K562 (cell line): ENCODE data around the gene PAQR4. TPM values are rescaled to one million over a fixed set of nuclear protein-coding genes. Genes with fewer than 3 reads are reported as not detected.

ENCODE experiments used
- BRF1 ChIP-seq: IDR thresholded peaks from 3 replicates; pipeline ENCODE4 v1.6.1; 2011; ENCODE audit warnings: borderline replicate concordance, mild to moderate bottlenecking; ENCODE audit not compliant: insufficient read length; ENCODE audit errors: extremely low read depth
- CC2D1A ChIP-seq: fragments of 450-650 bp; IDR thresholded peaks from 2 replicates; pipeline ENCODE4 v1.6.1; 2017; ENCODE audit warnings: mild to moderate bottlenecking
- HDAC1 ChIP-seq, 2 experiments: fragments of 450-650 bp; IDR thresholded peaks; 2 replicates each; pipeline ENCODE4 v1.6.1; 2016 to 2017; ENCODE audit warnings: inconsistent platforms in 1 of 2, mild to moderate bottlenecking in 1 of 2, moderate library complexity in 1 of 2
- ILF3 ChIP-seq: fragments of 450-650 bp; IDR thresholded peaks from 2 replicates; pipeline ENCODE4 v1.6.1; 2018; ENCODE audit warnings: antibody characterized with exemption, mild to moderate bottlenecking, moderate library complexity, borderline replicate concordance
- MCM5 ChIP-seq: fragments of 450-650 bp; IDR thresholded peaks from 2 replicates; pipeline ENCODE4 v1.6.1; 2016; ENCODE audit warnings: low read depth
- OTX1 ChIP-seq: fragments of 450-650 bp; formaldehyde crosslinking; IDR thresholded peaks from 2 replicates; pipeline ENCODE4 v1.4.0; 2022; ENCODE audit warnings: mild to moderate bottlenecking
- POLR2A ChIP-seq: fragments of 450-650 bp; conservative IDR thresholded peaks from 2 replicates; pipeline ENCODE4 v1.6.1; 2016
- POLR2G ChIP-seq: fragments of 200-400 bp; formaldehyde crosslinking; IDR thresholded peaks from 2 replicates; pipeline ENCODE4 v1.6.1; 2017; ENCODE audit warnings: low read depth, mild to moderate bottlenecking, antibody characterized with exemption, low read length, moderate library complexity
- POLR3A ChIP-seq: IDR thresholded peaks from 2 replicates; pipeline ENCODE4 v1.6.1; 2011; ENCODE audit warnings: borderline replicate concordance, mild to moderate bottlenecking, moderate library complexity; ENCODE audit not compliant: insufficient read length, insufficient read depth; ENCODE audit errors: extremely low read depth
- PPARD ChIP-seq: fragments of 250-450 bp; sonication (Bioruptor Pico); IDR thresholded peaks from 2 replicates; pipeline ENCODE4 v1.8.0; 2022; ENCODE audit warnings: inconsistent platforms, mild to moderate bottlenecking, moderate library complexity
- SIN3A ChIP-seq, 2 experiments: fragments of 150-350 bp in 1 of 2; IDR thresholded peaks; 2 replicates each; pipeline ENCODE4 v1.6.1; 2011 to 2016; ENCODE audit warnings: borderline replicate concordance in 2 of 2, low read depth in 2 of 2, low read length in 2 of 2, mild to moderate bottlenecking in 2 of 2, moderate library complexity in 2 of 2; ENCODE audit not compliant: control insufficient read depth in 1 of 2
- SMARCB1 ChIP-seq: IDR thresholded peaks from 2 replicates; pipeline ENCODE4 v1.6.1; 2011; ENCODE audit warnings: improper control_type of control experiment, low read depth; ENCODE audit not compliant: insufficient read length
- SRF ChIP-seq, 2 experiments: fragments of 250-450, 450-650 bp in 1 of 2; sonication (Bioruptor Pico) in 1 of 2; sonication (generic) in 1 of 2; formaldehyde crosslinking; IDR thresholded peaks; 2 replicates each; pipeline versions ENCODE4 v1.5.0 to v1.5.1; 2020 to 2022; ENCODE audit warnings: mild to moderate bottlenecking in 1 of 2, missing genetic modification reagents in 1 of 2
- SRSF3 ChIP-seq: fragments of 200-400 bp; formaldehyde crosslinking; IDR thresholded peaks from 2 replicates; pipeline ENCODE4 v1.6.1; 2016; ENCODE audit warnings: mild to moderate bottlenecking, low read length, moderate library complexity; ENCODE audit not compliant: insufficient read depth
- TBP ChIP-seq: optimal IDR thresholded peaks from 2 replicates; pipeline ENCODE3; 2011; ENCODE audit warnings: low read depth, low read length, improper control_type of control experiment
- TCF7L2 ChIP-seq: fragments of 150-350 bp; IDR thresholded peaks from 2 replicates; pipeline ENCODE4 v1.6.1; 2016; ENCODE audit warnings: low read depth, mild to moderate bottlenecking, low read length, moderate library complexity
- ZNF175 ChIP-seq: fragments of 200-800 bp; sonication (Bioruptor generic); IDR thresholded peaks from 2 replicates; pipeline ENCODE4 v1.6.1; 2016; ENCODE audit warnings: low read depth, mild to moderate bottlenecking, missing genetic modification characterization, missing compliant biosample characterization
- ZNF778 ChIP-seq: fragments of 450-650 bp; formaldehyde crosslinking; IDR thresholded peaks from 2 replicates; pipeline ENCODE4 v1.4.0; 2020; ENCODE audit warnings: mild to moderate bottlenecking, moderate library complexity
- polyA plus RNA-seq, 8 experiments: library from polyadenylated mRNA; depleted of rRNA in 4 of 8; stranded (reverse) in 5 of 8; unstranded in 3 of 8; fragments of >200 nt; fragmentation: Nextera tagmentation in 2 of 8; fragmentation: Illumina TruSeq in 1 of 8; extraction: Ambion mirVana in 2 of 8; extraction: Trizol in 1 of 8; gene quantifications; 2 replicates each; pipeline versions ENCODE4 v1.2.1 to v1.2.3, GENCODE V29; 2011 to 2014; ENCODE audit warnings: inconsistent platforms in 1 of 8, missing spikeins in 1 of 8
- total RNA-seq, 7 experiments: library from RNA; depleted of rRNA in 6 of 7; stranded (reverse); fragments of >200 nt in 6 of 7; fragmentation: Illumina TruSeq in 2 of 7; extraction: Trizol in 2 of 7; gene quantifications; 2 replicates each; pipeline versions ENCODE4 v1.2.1 to v1.2.3, GENCODE V29; 2011 to 2021; ENCODE audit warnings: low replicate concordance in 1 of 7
- TF ChIP-seq, protein P1 (sequence below): sonication (generic); formaldehyde crosslinking; IDR thresholded peaks from 2 replicates; pipeline ENCODE4 v1.8.0; 2022; ENCODE audit warnings: mild to moderate bottlenecking, missing genetic modification reagents
- TF ChIP-seq, protein P2 (sequence below): sonication (generic); formaldehyde crosslinking; IDR thresholded peaks from 2 replicates; pipeline ENCODE4 v1.8.1; 2023; ENCODE audit warnings: mild to moderate bottlenecking, missing genetic modification reagents, moderate library complexity
- TF ChIP-seq, protein P3 (sequence below), 2 experiments: fragments of 450-650 bp in 1 of 2; IDR thresholded peaks; 2 replicates each; pipeline ENCODE4 v1.6.1; 2011 to 2017; ENCODE audit warnings: low read depth in 2 of 2, antibody characterized with exemption in 1 of 2, borderline replicate concordance in 1 of 2, low read length in 1 of 2, mild to moderate bottlenecking in 1 of 2, mixed read lengths in 1 of 2; ENCODE audit not compliant: control insufficient read depth in 1 of 2

Gene PAQR4
- total and polyA plus RNA-seq, 9 of the 15 experiments (the other 6 are each of a cell fraction or from before 2014, with no cell fraction given), result 0.62 to 40.4 (median 19.5) TPM

DNA sequence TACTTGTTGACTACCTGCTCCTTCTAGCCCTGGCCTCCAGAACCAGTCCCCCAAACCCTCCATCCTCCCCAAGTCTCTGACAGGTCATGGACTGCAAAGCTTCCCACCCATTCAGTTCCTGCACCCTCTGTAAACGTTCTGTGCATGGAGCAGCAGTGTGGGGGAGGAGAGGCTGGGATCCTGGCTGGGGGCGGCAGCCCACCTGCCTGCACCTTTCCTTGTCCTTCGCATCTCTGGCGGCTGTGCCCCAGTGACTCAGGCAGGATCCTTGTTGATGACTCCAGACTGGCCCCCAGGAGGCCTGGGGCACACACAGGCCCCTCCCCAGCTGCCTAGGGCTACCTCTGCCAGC, 12.7 kb downstream of the PAQR4 start (continued):
- TF ChIP-seq SRSF3 (no peak), ZNF778 (CRISPR knock-in tag) (no peak), SRF (CRISPR knock-in tag; IDR thresholded peaks at IDR 0.05) (no peak), BRF1 (no peak), HDAC1 (IDR thresholded peaks at IDR 0.05) (peak in 1 of 2 experiments; percentile 50; a peak in 1 of 4 replicates), ZNF175 (CRISPR knock-in tag) (no peak), SIN3A (IDR thresholded peaks at IDR 0.05; ENCODE audit: borderline replicate concordance in 2 of 2, control insufficient read depth in 1 of 2, low read depth in 2 of 2, low read length in 2 of 2) (no peak), MCM5 (no peak), OTX1 (peak; percentile 59; the same call in 1 of the 2 replicates), ILF3 (no peak), TCF7L2 (no peak), PPARD (no peak), CC2D1A (no peak), POLR2A (no peak), POLR3A (no peak), POLR2G (no peak; the same call in 1 of the 2 replicates), TBP (peak; percentile 40), SMARCB1 (no peak)
- TF ChIP-seq, protein P1, sequence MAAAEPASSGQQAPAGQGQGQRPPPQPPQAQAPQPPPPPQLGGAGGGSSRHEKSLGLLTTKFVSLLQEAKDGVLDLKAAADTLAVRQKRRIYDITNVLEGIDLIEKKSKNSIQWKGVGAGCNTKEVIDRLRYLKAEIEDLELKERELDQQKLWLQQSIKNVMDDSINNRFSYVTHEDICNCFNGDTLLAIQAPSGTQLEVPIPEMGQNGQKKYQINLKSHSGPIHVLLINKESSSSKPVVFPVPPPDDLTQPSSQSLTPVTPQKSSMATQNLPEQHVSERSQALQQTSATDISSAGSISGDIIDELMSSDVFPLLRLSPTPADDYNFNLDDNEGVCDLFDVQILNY (CRISPR knock-in tag), result no peak
- TF ChIP-seq, protein P2, sequence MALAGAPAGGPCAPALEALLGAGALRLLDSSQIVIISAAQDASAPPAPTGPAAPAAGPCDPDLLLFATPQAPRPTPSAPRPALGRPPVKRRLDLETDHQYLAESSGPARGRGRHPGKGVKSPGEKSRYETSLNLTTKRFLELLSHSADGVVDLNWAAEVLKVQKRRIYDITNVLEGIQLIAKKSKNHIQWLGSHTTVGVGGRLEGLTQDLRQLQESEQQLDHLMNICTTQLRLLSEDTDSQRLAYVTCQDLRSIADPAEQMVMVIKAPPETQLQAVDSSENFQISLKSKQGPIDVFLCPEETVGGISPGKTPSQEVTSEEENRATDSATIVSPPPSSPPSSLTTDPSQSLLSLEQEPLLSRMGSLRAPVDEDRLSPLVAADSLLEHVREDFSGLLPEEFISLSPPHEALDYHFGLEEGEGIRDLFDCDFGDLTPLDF (CRISPR knock-in tag), result no peak
- TF ChIP-seq, protein P3, sequence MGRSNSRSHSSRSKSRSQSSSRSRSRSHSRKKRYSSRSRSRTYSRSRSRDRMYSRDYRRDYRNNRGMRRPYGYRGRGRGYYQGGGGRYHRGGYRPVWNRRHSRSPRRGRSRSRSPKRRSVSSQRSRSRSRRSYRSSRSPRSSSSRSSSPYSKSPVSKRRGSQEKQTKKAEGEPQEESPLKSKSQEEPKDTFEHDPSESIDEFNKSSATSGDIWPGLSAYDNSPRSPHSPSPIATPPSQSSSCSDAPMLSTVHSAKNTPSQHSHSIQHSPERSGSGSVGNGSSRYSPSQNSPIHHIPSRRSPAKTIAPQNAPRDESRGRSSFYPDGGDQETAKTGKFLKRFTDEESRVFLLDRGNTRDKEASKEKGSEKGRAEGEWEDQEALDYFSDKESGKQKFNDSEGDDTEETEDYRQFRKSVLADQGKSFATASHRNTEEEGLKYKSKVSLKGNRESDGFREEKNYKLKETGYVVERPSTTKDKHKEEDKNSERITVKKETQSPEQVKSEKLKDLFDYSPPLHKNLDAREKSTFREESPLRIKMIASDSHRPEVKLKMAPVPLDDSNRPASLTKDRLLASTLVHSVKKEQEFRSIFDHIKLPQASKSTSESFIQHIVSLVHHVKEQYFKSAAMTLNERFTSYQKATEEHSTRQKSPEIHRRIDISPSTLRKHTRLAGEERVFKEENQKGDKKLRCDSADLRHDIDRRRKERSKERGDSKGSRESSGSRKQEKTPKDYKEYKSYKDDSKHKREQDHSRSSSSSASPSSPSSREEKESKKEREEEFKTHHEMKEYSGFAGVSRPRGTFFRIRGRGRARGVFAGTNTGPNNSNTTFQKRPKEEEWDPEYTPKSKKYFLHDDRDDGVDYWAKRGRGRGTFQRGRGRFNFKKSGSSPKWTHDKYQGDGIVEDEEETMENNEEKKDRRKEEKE (IDR thresholded peaks at IDR 0.05; ENCODE audit: borderline replicate concordance in 1 of 2, control insufficient read depth in 1 of 2, low read depth in 2 of 2, low read length in 1 of 2), result no peak
